HG03457 (cell line): ENCODE results near the gene DMTF1.
"Not testable (repeated sequence)": the region's sequence is repeated elsewhere in the genome, so short reads cannot be mapped to it uniquely, and the experiment has no call there.

Experiments
- ATAC-seq: cut with Tn5 transposase; IDR thresholded peaks from one replicate; pipeline ENCODE4 v1.9.1; 2021; ENCODE audit warnings: moderate number of reproducible peaks; ENCODE audit not compliant: unreplicated experiment

Gene DMTF1

GRCh38 chr7:87192784-87193487 is 40.7 kb downstream of the DMTF1 start:
- no peak for ATAC-seq

- no peak for ATAC-seq
These were observed 41.7 kb downstream of the DMTF1 start for GRCh38 chr7:87193912-87194311.

GRCh38 chr7:87199241-87199640 is 47.0 kb downstream of the DMTF1 start:
- no peak for ATAC-seq

GRCh38 chr7:87199700-87200450 is 47.6 kb downstream of the DMTF1 start:
- no peak for ATAC-seq

- ATAC-seq, result no peak
These were observed 50.0 kb downstream of the DMTF1 start for GRCh38 chr7:87202208-87202607.

GRCh38 chr7:87202705-87203104 is 50.5 kb downstream of the DMTF1 start:
- ATAC-seq, result peak; percentile 33

- ATAC-seq, result not testable (repeated sequence)
These were observed 51.7 kb downstream of the DMTF1 start for GRCh38 chr7:87203929-87204328.

- no peak for ATAC-seq
These were observed 52.7 kb downstream of the DMTF1 start for GRCh38 chr7:87204933-87205332.

GRCh38 chr7:87205701-87206100 is 53.4 kb downstream of the DMTF1 start:
- ATAC-seq, result not testable (repeated sequence)

- no peak for ATAC-seq
These were observed 54.1 kb downstream of the DMTF1 start for GRCh38 chr7:87206361-87206760.

- ATAC-seq, result no peak
These were observed 57.2 kb downstream of the DMTF1 start for GRCh38 chr7:87209295-87209924.

GRCh38 chr7:87210506-87210905 is 58.3 kb downstream of the DMTF1 start:
- ATAC-seq, result no peak

GRCh38 chr7:87212498-87212897 is 60.2 kb downstream of the DMTF1 start:
- ATAC-seq, result no peak

GRCh38 chr7:87213252-87213651 is 61.0 kb downstream of the DMTF1 start:
- ATAC-seq, result no peak

GRCh38 chr7:87213811-87214210 is 61.6 kb downstream of the DMTF1 start:
- ATAC-seq, result no peak

GRCh38 chr7:87215046-87215445 is 62.8 kb downstream of the DMTF1 start:
- ATAC-seq, result no peak

- peak; percentile 56 for ATAC-seq
These were observed 64.7 kb downstream of the DMTF1 start for GRCh38 chr7:87216701-87217508.

- no peak for ATAC-seq
These were observed 65.9 kb downstream of the DMTF1 start for GRCh38 chr7:87217983-87218653.

- no peak for ATAC-seq
These were observed 66.7 kb downstream of the DMTF1 start for GRCh38 chr7:87218796-87219544.

GRCh38 chr7:87219545-87220025 is 67.3 kb downstream of the DMTF1 start, which contains the start of gene TMEM243:
TMEM243 (minus strand) TSS chr7:87219732; CDS start chr7:87219503, 229 bp downstream.
- ATAC-seq, result peak; percentile 39
